SJCRH30 (cell line): ENCODE data around the gene ECE1. TPM values are rescaled to one million over a fixed set of nuclear protein-coding genes. Genes with fewer than 3 reads are reported as not detected.

ENCODE experiments used
- DNase-seq, 2 experiments: peaks; one replicate each; pipeline ENCODE4 v3.0.0-alpha.2; 2015 to 2020
- H3K27ac ChIP-seq: fragments of 250-450 bp; sonication (Bioruptor Pico); 2 replicates; pipeline ENCODE4 v1.5.1; 2020; ENCODE audit warnings: mild to moderate bottlenecking, moderate library complexity
- H3K27me3 ChIP-seq: fragments of 250-450 bp; sonication (Bioruptor Pico); 2 replicates; pipeline ENCODE4 v1.5.1; 2020; ENCODE audit warnings: mild to moderate bottlenecking, moderate library complexity
- H3K36me3 ChIP-seq: fragments of 250-450 bp; sonication (Bioruptor Pico); 2 replicates; pipeline ENCODE4 v1.5.1; 2020; ENCODE audit warnings: mild to moderate bottlenecking, moderate library complexity
- H3K4me1 ChIP-seq: fragments of 250-450 bp; sonication (Bioruptor Pico); 2 replicates; pipeline ENCODE4 v1.5.1; 2020; ENCODE audit warnings: mild to moderate bottlenecking, moderate library complexity
- H3K4me3 ChIP-seq: fragments of 250-450 bp; sonication (Bioruptor Pico); 2 replicates; pipeline ENCODE4 v1.5.1; 2020; ENCODE audit warnings: mild to moderate bottlenecking, moderate library complexity
- H3K9me3 ChIP-seq: fragments of 250-450 bp; sonication (Bioruptor Pico); replicated peaks from 2 replicates; pipeline ENCODE4 v1.5.1; 2020; ENCODE audit warnings: mild to moderate bottlenecking, moderate library complexity
- total RNA-seq: library from RNA; depleted of rRNA; stranded (reverse); fragments of >200 nt; shearing (Covaris generic); gene quantifications from 2 replicates; pipeline ENCODE4 v1.2.3, GENCODE V29; 2014

The ECE1 gene
- total RNA-seq, 1 experiment from 2014 or later: 74.5 TPM

- Histone ChIP-seq H3K4me3 (no peak overlapping the region), H3K9me3 (no peaks in the 10 kb centered on the region), H3K4me1 (peaks cover 69% of the 10 kb centered on the region), H3K27me3 (no peaks in the 10 kb centered on the region), H3K27ac (no peak overlapping the region), H3K36me3 (no peaks in the 10 kb centered on the region)
- peak in 1 of 2 experiments; percentile 52 for DNase-seq
These were observed 17.5 kb upstream of the ECE1 start for GRCh38 chr1:21307663-21308305.

- H3K27me3 ChIP-seq: no peaks in the 10 kb centered on the region
- no peak overlapping the region for H3K27ac ChIP-seq
- no peaks in the 10 kb centered on the region for H3K36me3 ChIP-seq
- H3K4me3 ChIP-seq: no peak overlapping the region
- DNase-seq: no peak
- no peaks in the 10 kb centered on the region for H3K9me3 ChIP-seq
- peaks cover 71% of the 10 kb centered on the region for H3K4me1 ChIP-seq
These were observed 16.9 kb upstream of the ECE1 start for GRCh38 chr1:21307210-21307609.

DNA sequence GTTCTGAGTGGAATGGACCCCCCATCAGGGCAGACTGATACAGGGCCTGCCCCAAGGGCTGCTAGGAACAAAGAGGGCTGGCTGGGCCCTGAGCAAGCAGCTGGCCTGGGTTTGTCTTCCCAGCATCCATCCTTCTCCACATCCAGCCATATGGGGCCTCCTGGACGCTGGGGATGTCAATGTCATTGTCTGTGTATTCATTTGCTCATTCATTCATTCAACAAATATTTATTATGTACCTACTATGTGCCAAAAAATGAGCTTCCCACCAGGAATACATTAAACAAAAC is 15.6 kb upstream of the ECE1 start:
- peaks cover 72% of the 10 kb centered on the region for H3K4me1 ChIP-seq

DNA sequence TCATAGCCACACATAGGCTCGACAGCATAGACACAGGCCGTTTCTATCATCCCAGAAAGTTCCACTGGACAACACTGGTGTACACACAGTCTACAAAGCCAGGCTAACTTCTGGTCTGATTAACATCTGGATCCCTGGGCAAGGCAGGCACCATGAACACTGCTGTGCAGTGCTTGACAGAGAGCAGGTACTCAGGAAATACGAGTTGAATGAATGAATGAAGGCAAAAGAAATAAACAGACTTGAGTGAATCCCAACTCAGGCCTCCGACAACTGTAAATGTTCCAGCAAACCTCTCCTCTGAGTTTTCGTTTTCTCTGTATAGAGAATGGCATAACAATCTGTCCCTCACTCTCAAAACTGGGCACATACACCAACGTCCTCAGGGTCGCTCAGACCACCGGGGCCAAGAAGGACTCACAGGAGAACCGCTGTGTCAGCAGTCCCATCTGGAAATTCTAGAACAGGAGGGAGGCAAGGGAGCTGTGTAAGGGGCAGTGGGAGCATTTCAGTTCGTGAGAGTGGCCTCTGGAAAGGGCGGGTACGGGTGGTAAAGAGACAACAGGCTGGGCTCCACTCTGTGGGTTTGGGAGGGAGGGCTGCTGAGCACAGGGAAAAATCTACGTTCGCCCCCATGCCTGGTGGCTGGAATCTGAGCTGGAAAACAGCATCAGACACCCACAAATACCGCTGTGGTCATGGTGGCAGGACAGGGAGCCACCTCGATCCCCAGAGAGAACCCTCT is 15.1 kb upstream of the ECE1 start:
- H3K4me3 ChIP-seq: no peak overlapping the region
- no peaks in the 10 kb centered on the region for H3K9me3 ChIP-seq
- peak; percentile 69 to 74 for DNase-seq
- peaks cover 67% of the 10 kb centered on the region for H3K4me1 ChIP-seq
- H3K27me3 ChIP-seq: no peaks in the 10 kb centered on the region
- H3K36me3 ChIP-seq: no peaks in the 10 kb centered on the region
- H3K27ac ChIP-seq: peak overlapping the region; percentile 46

More for the DNA sequence above, 15.6 kb upstream of the ECE1 start:
- Histone ChIP-seq H3K4me3 (no peak overlapping the region), H3K27ac (peak overlapping the region; percentile 46), H3K9me3 (no peaks in the 10 kb centered on the region), H3K36me3 (no peaks in the 10 kb centered on the region), H3K27me3 (no peaks in the 10 kb centered on the region)
- DNase-seq: no peak

GRCh38 chr1:21304488-21304887 is 14.2 kb upstream of the ECE1 start:
- H3K4me1 ChIP-seq: peaks cover 61% of the 10 kb centered on the region
- DNase-seq: peak; percentile 49 to 72
- no peak overlapping the region for H3K4me3 ChIP-seq
- no peaks in the 10 kb centered on the region for H3K36me3 ChIP-seq
- H3K27me3 ChIP-seq: no peaks in the 10 kb centered on the region
- H3K27ac ChIP-seq: peak overlapping the region; percentile 46
- no peaks in the 10 kb centered on the region for H3K9me3 ChIP-seq

- H3K9me3 ChIP-seq: no peaks in the 10 kb centered on the region
- H3K27me3 ChIP-seq: no peaks in the 10 kb centered on the region
- no peaks in the 10 kb centered on the region for H3K36me3 ChIP-seq
- peak; percentile 83 to 88 for DNase-seq
- H3K27ac ChIP-seq: peak overlapping the region; percentile 75
- H3K4me3 ChIP-seq: no peak overlapping the region
- peaks cover 47% of the 10 kb centered on the region for H3K4me1 ChIP-seq
These were observed 12.8 kb upstream of the ECE1 start for GRCh38 chr1:21302747-21303715.

GRCh38 chr1:21301794-21302440 is 11.7 kb upstream of the ECE1 start:
- Histone ChIP-seq H3K9me3 (no peaks in the 10 kb centered on the region), H3K4me1 (peaks cover 38% of the 10 kb centered on the region), H3K36me3 (no peaks in the 10 kb centered on the region), H3K27me3 (no peaks in the 10 kb centered on the region), H3K27ac (peak overlapping the region; percentile 75), H3K4me3 (no peak overlapping the region)
- DNase-seq: peak; percentile 82 to 83

DNA sequence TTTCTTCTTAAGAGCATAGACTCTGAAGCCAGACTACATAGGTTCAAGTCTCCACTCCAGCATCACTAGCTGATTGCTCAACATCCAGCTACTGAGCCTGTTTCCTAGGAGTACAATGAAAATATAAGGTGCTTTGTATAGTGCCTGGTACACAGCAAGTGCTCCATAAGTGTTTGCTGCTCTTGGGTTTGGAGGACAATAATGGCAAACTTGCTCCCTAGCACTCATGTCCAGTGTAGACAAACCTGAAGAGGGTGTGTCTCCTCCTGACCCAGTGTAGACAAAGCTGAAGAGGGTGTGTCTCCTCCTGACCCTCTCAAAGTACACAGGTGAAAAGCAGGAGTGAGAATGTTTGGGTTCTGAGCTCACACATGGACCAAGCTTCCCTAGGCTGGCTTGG is 10.5 kb upstream of the ECE1 start:
- Histone ChIP-seq H3K27me3 (no peaks in the 10 kb centered on the region), H3K36me3 (no peaks in the 10 kb centered on the region), H3K27ac (no peak overlapping the region), H3K4me3 (no peak overlapping the region), H3K4me1 (peaks cover 35% of the 10 kb centered on the region), H3K9me3 (no peaks in the 10 kb centered on the region)
- DNase-seq: no peak

- Histone ChIP-seq H3K9me3 (no peaks in the 10 kb centered on the region), H3K4me1 (peaks cover 26% of the 10 kb centered on the region), H3K4me3 (no peak overlapping the region), H3K36me3 (no peaks in the 10 kb centered on the region), H3K27ac (no peak overlapping the region), H3K27me3 (no peaks in the 10 kb centered on the region)
- no peak for DNase-seq
These were observed 9.6 kb upstream of the ECE1 start for GRCh38 chr1:21299780-21300395.

- H3K27me3 ChIP-seq: no peaks in the 10 kb centered on the region
- DNase-seq: no peak
- H3K4me3 ChIP-seq: no peak overlapping the region
- no peaks in the 10 kb centered on the region for H3K36me3 ChIP-seq
- no peaks in the 10 kb centered on the region for H3K9me3 ChIP-seq
- H3K27ac ChIP-seq: no peak overlapping the region
- peaks cover 26% of the 10 kb centered on the region for H3K4me1 ChIP-seq
These were observed 8.7 kb upstream of the ECE1 start for GRCh38 chr1:21298981-21299391.

- Histone ChIP-seq H3K4me3 (no peak overlapping the region), H3K4me1 (peaks cover 30% of the 10 kb centered on the region), H3K36me3 (no peaks in the 10 kb centered on the region), H3K9me3 (no peaks in the 10 kb centered on the region), H3K27me3 (no peaks in the 10 kb centered on the region), H3K27ac (no peak overlapping the region)
- peak in 1 of 2 experiments; percentile 52 for DNase-seq
These were observed 7.7 kb upstream of the ECE1 start for GRCh38 chr1:21297975-21298374.

GRCh38 chr1:21296509-21297354 is 6.5 kb upstream of the ECE1 start:
- no peak overlapping the region for H3K4me3 ChIP-seq
- no peaks in the 10 kb centered on the region for H3K36me3 ChIP-seq
- H3K4me1 ChIP-seq: peaks cover 25% of the 10 kb centered on the region
- H3K27ac ChIP-seq: no peak overlapping the region
- no peaks in the 10 kb centered on the region for H3K9me3 ChIP-seq
- H3K27me3 ChIP-seq: no peaks in the 10 kb centered on the region
- DNase-seq: no peak

- no peaks in the 10 kb centered on the region for H3K9me3 ChIP-seq
- no peak overlapping the region for H3K4me3 ChIP-seq
- H3K36me3 ChIP-seq: no peaks in the 10 kb centered on the region
- DNase-seq: no peak
- H3K4me1 ChIP-seq: peaks cover 33% of the 10 kb centered on the region
- H3K27ac ChIP-seq: no peak overlapping the region
- no peaks in the 10 kb centered on the region for H3K27me3 ChIP-seq
These were observed 5.3 kb upstream of the ECE1 start for GRCh38 chr1:21295545-21295944.
